H1 (cell line): Measurements from ENCODE around the gene TGFA. TPM values are rescaled to one million over a fixed set of nuclear protein-coding genes. Genes with fewer than 3 reads are reported as not detected.

Experiments
- ASH2L ChIP-seq: fragments of 200-600, 300-600 bp; sonication (generic); IDR thresholded peaks from one replicate; pipeline ENCODE4 v1.7.1; 2017; ENCODE audit warnings: low read length
- BACH1 ChIP-seq: IDR thresholded peaks from 2 replicates; pipeline ENCODE4 v1.6.1; 2012; ENCODE audit warnings: low read length, improper control_type of control experiment
- CEBPB ChIP-seq: IDR thresholded peaks from 2 replicates; pipeline ENCODE4 v1.6.1; 2012; ENCODE audit warnings: low read depth, low read length
- CHD1 ChIP-seq: IDR thresholded peaks from 2 replicates; pipeline ENCODE4 v1.6.1; 2012; ENCODE audit warnings: low read depth, low read length, improper control_type of control experiment
- CHD2 ChIP-seq: IDR thresholded peaks from 2 replicates; pipeline ENCODE4 v1.6.1; 2012; ENCODE audit warnings: low read length, improper control_type of control experiment
- CTCF ChIP-seq, 3 experiments: IDR thresholded peaks; 1 replicate in 2 of 3; 2 replicates in 1 of 3; pipeline versions ENCODE4 v1.5.1 to v1.6.1; 2011; ENCODE audit warnings: low read length in 3 of 3, mild to moderate bottlenecking in 3 of 3, inconsistent platforms in 2 of 3, low read depth in 1 of 3, moderate library complexity in 1 of 3; ENCODE audit not compliant: insufficient read depth in 1 of 3; ENCODE audit errors: control extremely low read depth in 1 of 3
- E2F6 ChIP-seq: IDR thresholded peaks from 2 replicates; pipeline ENCODE4 v1.6.1; 2012; ENCODE audit warnings: inconsistent platforms
- EGR1 ChIP-seq: IDR thresholded peaks from 2 replicates; pipeline ENCODE4 v1.6.1; 2011; ENCODE audit warnings: low read depth, low read length, borderline replicate concordance
- GABPA ChIP-seq: IDR thresholded peaks from 2 replicates; pipeline ENCODE4 v1.6.1; 2011; ENCODE audit warnings: mild to moderate bottlenecking, low read length, moderate library complexity, borderline replicate concordance; ENCODE audit not compliant: insufficient read depth
- HDAC6 ChIP-seq: IDR thresholded peaks from one replicate; pipeline ENCODE4 v1.7.1; 2012; ENCODE audit warnings: low read depth, mild to moderate bottlenecking, inconsistent platforms, low read length, moderate library complexity
- KDM4A ChIP-seq: IDR thresholded peaks from one replicate; pipeline ENCODE4 v1.7.1; 2012; ENCODE audit warnings: low read depth, mild to moderate bottlenecking, moderate library complexity, low read length, inconsistent platforms; ENCODE audit not compliant: severe bottlenecking
- MAX ChIP-seq: IDR thresholded peaks from 2 replicates; pipeline ENCODE4 v1.6.1; 2012; ENCODE audit warnings: inconsistent platforms
- NRF1 ChIP-seq: IDR thresholded peaks from 2 replicates; pipeline ENCODE4 v1.6.1; 2011; ENCODE audit warnings: mild to moderate bottlenecking, low read depth, low read length, improper control_type of control experiment
- POLR2A ChIP-seq, 2 experiments: IDR thresholded peaks; 1 replicate in 1 of 2; 2 replicates in 1 of 2; pipeline ENCODE4 v1.6.1; 2011; ENCODE audit warnings: low read depth in 2 of 2, low read length in 2 of 2, mild to moderate bottlenecking in 2 of 2; ENCODE audit errors: control extremely low read depth in 1 of 2
- RAD21 ChIP-seq, 2 experiments: IDR thresholded peaks in 1 of 2; conservative IDR thresholded peaks in 1 of 2; 2 replicates each; pipeline ENCODE4 v1.6.1; 2011; ENCODE audit warnings: low read depth in 2 of 2, low read length in 2 of 2, improper control_type of control experiment in 1 of 2, inconsistent platforms in 1 of 2, mild to moderate bottlenecking in 1 of 2, moderate library complexity in 1 of 2
- TAF1 ChIP-seq: IDR thresholded peaks from 2 replicates; pipeline ENCODE4 v1.6.1; 2011; ENCODE audit warnings: mild to moderate bottlenecking, low read depth, low read length
- TAF7 ChIP-seq: optimal IDR thresholded peaks from 2 replicates; pipeline ENCODE3; 2011; ENCODE audit warnings: low read depth, mild to moderate bottlenecking, inconsistent platforms, low read length, moderate library complexity, borderline replicate concordance
- TEAD4 ChIP-seq: IDR thresholded peaks from 2 replicates; pipeline ENCODE4 v1.6.1; 2012; ENCODE audit warnings: low read depth, low read length, inconsistent platforms, mixed read lengths
- YY1 ChIP-seq: IDR thresholded peaks from 2 replicates; pipeline ENCODE4 v1.6.1; 2011; ENCODE audit warnings: low read depth, mild to moderate bottlenecking, low read length
- polyA plus RNA-seq, 7 experiments: library from polyadenylated mRNA; depleted of rRNA in 3 of 7; stranded (reverse) in 5 of 7; unstranded in 2 of 7; fragments of >200 nt in 5 of 7; fragments of 200-250 nt in 2 of 7; gene quantifications; 1 replicate in 5 of 7; 2 replicates in 1 of 7; 4 replicates in 1 of 7; pipeline versions ENCODE4 v1.2.1 to v1.2.3, GENCODE V29; 2011 to 2013; ENCODE audit warnings: missing spikeins in 2 of 7, mixed read lengths in 2 of 7
- total RNA-seq: library from RNA; stranded (reverse); fragmentation: NEBNext Ultra II Directional; extraction: Animal tissue kit (Norgen Biotek cat#: 25700); gene quantifications from 2 replicates; pipeline ENCODE4 v1.2.1, GENCODE V29; 2021

TGFA gene
- total and polyA plus RNA-seq, 2 of the 8 experiments (the other 6 are each of a cell fraction or from before 2014, with no cell fraction given) = 1.8 to 3.7 TPM

- TF ChIP-seq HDAC6 (no peak), KDM4A (peak; percentile 94), CHD1 (no peak), YY1 (peak; percentile 55; the same call in 1 of the 2 replicates), TAF7 (peak; percentile 44), EGR1 (peak; percentile 23; the same call in 1 of the 2 replicates), MAX (peak; percentile 7; the same call in 1 of the 2 replicates), CTCF (IDR thresholded peaks at IDR 0.05; ENCODE audit: control extremely low read depth in 1 of 3, insufficient read depth in 1 of 3, low read depth in 1 of 3, low read length in 3 of 3) (peak; percentile 83 to 89 (median 85)), CEBPB (no peak), ASH2L (peak; percentile 47), NRF1 (no peak), GABPA (peak; percentile 54; the same call in 1 of the 2 replicates), CHD2 (no peak), RAD21 (IDR thresholded peaks at IDR 0.05 in 1 of 2, conservative IDR thresholded peaks at IDR 0.05 in 1 of 2; ENCODE audit: low read depth in 2 of 2, low read length in 2 of 2) (peak; percentile 66 to 79; a peak in 3 of 4 replicates), POLR2A (IDR thresholded peaks at IDR 0.05; ENCODE audit: control extremely low read depth in 1 of 2, low read depth in 2 of 2, low read length in 2 of 2) (0 out of 3 replicates have a peak, but pooled peaks of 1 of the 2 experiments have one; percentile 3), E2F6 (0 out of 2 replicates have a peak, but pooled peaks have one; percentile 19), TAF1 (peak; percentile 3; the same call in 1 of the 2 replicates), BACH1 (no peak), TEAD4 (peak; percentile 60; the same call in 1 of the 2 replicates)
- TF ChIP-seq, all 59 proteins: peak for 18
These were observed at the start of gene TGFA (continued) for GRCh38 chr2:70553584-70554337.
